SU-DHL-6 (cell line): Measurements from ENCODE around the gene C11orf86.

ENCODE experiments used
- CTCF ChIP-seq: fragments of 200-600 bp; sonication (generic); IDR thresholded peaks from one replicate; pipeline ENCODE4 v1.5.1; 2017; ENCODE audit warnings: antibody characterized with exemption, mild to moderate bottlenecking, low read length, moderate library complexity; ENCODE audit not compliant: insufficient read depth, poor library complexity, severe bottlenecking
- EZH2phosphoT487 ChIP-seq: fragments of 200-600 bp; sonication (generic), shearing (Covaris generic); conservative IDR thresholded peaks from 2 replicates; pipeline ENCODE4 v1.6.1; 2018; ENCODE audit warnings: mild to moderate bottlenecking, antibody characterized with exemption, low read length, moderate library complexity, mixed read lengths

GRCh38 chr11:66958956-66959274 lies 16.2 kb upstream of the C11orf86 start:
- TF ChIP-seq CTCF (no peak), EZH2phosphoT487 (no peak)
